ENCODE measurements around the gene KIF26B. TPM values are rescaled to one million over a fixed set of nuclear protein-coding genes. Genes with fewer than 3 reads are reported as not detected.

KIF26B gene
- total RNA-seq, 1 donor from 2014 or later: 3.4 TPM

DNA sequence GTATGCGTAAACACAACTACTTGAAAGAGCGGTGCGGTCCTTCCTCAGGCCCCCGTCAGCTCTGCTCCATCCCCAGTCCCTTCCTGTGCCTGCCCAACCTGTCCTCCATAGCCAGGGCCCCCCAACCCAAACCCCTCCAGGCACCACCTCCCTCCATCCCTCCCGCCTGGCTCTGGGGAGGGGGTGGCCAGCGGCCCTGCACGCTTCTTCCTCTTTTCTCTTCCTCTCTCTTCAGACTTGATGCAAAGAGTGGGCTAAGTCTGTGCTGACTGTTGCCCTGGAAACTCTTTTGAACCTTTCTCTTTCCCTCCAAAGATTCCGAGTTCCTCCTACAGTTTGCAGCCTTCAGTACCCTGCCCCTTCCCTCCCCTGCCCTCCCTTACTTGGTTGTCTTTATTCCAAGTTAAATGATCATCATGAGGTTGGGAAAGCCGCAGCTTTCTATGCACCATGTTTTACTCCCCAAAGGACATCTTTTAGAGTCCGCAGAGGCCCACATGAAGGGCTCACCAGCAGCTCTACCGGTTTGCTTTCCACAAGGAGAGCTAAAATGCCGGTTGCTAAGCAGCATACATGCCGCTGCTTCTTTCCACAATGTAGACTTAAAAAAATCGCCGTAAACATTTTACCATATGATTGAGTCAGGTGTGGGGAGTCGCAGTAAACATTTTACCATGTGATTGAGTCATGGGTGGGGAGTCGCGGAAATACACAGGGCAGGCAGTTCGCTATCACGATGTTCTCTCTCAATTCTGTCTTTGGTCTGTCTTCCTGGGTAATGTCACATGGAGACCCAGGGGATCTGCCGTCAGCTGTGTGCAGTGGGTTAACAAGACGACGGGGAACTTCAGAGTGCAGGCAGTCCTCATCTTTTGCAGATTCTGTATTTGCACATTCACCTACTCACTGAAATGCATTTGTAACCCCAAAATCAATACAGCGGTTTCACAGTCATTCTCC lies 525.3 kb downstream of the KIF26B start:
- TF ChIP-seq, protein P1, sequence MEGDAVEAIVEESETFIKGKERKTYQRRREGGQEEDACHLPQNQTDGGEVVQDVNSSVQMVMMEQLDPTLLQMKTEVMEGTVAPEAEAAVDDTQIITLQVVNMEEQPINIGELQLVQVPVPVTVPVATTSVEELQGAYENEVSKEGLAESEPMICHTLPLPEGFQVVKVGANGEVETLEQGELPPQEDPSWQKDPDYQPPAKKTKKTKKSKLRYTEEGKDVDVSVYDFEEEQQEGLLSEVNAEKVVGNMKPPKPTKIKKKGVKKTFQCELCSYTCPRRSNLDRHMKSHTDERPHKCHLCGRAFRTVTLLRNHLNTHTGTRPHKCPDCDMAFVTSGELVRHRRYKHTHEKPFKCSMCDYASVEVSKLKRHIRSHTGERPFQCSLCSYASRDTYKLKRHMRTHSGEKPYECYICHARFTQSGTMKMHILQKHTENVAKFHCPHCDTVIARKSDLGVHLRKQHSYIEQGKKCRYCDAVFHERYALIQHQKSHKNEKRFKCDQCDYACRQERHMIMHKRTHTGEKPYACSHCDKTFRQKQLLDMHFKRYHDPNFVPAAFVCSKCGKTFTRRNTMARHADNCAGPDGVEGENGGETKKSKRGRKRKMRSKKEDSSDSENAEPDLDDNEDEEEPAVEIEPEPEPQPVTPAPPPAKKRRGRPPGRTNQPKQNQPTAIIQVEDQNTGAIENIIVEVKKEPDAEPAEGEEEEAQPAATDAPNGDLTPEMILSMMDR (IDR thresholded peaks at IDR 0.05): no peak
- Histone ChIP-seq H3K4me3 (no peak overlapping the region), H3K27me3 (no peaks in the 10 kb centered on the region), H3K4me1 (no peaks in the 10 kb centered on the region), H3K36me3 (no peaks in the 10 kb centered on the region), H3K9me3 (no peaks in the 10 kb centered on the region), H3K27ac (no peak overlapping the region)
- intact Hi-C loops (cut with DNase I): no loop called here
- DNase-seq (no peak), ATAC-seq (no peak)

DNA sequence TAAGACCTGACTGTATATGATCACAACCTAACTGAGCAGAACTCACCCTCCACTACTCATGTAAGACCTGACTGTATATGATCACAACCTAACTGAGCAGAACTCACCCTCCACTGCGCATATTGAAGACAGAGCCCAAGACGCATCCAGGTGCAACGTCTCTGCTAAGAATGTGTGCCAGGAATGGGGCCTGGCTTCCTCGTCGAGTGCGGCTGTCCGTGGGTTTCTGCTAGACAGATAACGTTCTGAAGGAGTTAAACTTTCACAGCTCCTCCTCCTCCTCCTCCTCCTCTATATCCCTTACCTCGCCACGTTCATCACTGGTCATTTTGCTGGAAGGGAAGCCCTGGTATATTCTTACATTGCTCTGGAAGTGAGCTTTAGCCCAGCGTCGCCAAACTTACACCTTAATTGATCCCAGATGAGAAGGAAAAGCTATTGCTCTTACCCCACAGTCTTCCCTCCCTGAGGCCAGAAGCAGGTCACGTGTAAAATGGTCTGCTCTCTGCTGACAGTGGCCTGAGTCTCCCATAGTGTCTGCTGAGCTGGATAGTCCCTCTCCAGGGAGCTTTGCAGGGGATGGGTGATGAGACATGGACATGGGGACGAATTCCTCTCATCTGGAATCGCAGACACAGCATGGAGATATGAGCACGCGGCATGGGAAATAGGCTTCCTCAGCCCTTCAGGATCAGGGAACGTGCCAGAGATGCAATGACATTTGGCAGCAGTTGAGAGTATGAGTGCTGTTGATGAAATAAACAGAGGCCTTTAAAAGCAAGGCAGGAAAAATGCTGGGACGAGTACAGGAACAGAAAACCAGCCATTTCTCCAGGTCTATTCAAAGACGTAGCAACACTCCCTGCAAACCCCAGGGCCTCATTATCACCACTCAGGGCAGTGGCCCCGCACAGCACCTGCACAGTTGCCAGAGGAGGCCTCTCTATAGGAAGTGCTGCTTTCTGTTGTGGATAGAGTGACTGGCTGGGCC lies 528.1 kb downstream of the KIF26B start:
- no peaks in the 10 kb centered on the region for H3K36me3 ChIP-seq
- intact Hi-C loops (cut with DNase I): no loop called here
- H3K9me3 ChIP-seq: no peaks in the 10 kb centered on the region
- DNase-seq (no peak), ATAC-seq (no peak)
- no peaks in the 10 kb centered on the region for H3K4me1 ChIP-seq
- H3K27ac ChIP-seq: no peak overlapping the region
- TF ChIP-seq, protein P1 (IDR thresholded peaks at IDR 0.05): no peak
- no peaks in the 10 kb centered on the region for H3K27me3 ChIP-seq
- H3K4me3 ChIP-seq: no peak overlapping the region

DNA sequence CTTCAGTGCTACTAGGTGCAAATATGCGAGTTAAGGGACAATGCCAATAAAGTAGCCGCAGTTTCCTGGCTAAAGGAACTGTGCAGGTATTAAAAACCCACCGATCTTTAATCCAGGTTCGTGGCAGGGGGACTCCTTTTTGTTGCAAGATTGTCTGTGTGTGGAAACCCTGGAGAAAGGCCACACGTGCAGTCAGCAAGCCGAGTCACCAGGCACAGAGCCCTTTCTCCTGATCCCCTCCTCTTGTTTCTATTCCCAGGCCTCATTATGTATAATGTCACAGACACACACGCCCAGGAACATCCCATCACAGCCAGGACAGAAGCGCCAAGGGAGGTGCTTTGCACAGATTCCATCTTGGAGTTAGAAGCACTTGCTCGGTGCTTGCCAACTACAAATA lies 528.9 kb downstream of the KIF26B start:
- TF ChIP-seq, protein P1 (IDR thresholded peaks at IDR 0.05): no peak
- Histone ChIP-seq H3K36me3 (no peaks in the 10 kb centered on the region), H3K4me1 (no peaks in the 10 kb centered on the region), H3K9me3 (no peaks in the 10 kb centered on the region), H3K4me3 (no peak overlapping the region), H3K27ac (no peak overlapping the region), H3K27me3 (no peaks in the 10 kb centered on the region)
- DNase-seq (no peak), ATAC-seq (no peak)
- intact Hi-C loops (cut with DNase I): no loop called here

DNA sequence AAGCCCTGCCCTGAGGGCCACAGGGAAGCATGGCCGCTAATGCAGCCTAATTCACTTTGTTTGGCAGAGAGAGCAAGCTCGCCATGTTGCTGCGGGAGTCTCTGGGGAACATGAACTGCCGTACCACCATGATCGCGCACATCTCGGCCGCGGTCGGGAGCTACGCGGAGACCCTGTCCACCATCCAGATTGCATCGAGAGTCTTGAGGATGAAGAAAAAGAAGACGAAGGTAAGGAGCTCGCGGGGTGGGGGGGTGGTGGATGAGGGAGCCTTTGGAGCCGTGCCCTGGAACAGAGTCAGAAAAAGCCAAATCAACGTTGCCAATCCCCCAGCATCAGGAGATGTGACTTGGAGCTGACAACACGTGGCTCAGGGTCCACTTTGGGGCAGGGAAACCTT lies 529.4 kb downstream of the KIF26B start:
- H3K27ac ChIP-seq: no peak overlapping the region
- intact Hi-C loops (cut with DNase I): no loop called here

DNA sequence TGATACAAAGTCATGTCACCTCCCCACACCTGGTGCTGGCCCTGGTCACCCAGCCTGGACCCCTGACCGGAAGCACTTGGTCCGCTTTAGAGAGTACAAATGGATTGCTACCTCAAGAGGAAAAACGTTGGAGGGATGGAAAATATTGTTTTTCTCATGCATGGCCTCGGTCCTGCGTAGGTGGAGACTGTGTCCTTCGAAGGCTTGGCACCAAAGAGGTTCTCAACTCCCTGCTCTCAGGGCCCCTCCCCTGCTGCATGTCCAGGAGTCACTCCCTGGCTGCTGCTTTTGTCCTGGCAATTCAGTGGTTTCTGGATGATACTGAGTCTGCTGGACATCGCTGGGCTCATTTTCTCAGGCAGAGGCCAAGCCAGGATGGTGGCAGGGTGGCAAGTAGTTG lies 529.8 kb downstream of the KIF26B start:
- H3K4me3 ChIP-seq: no peak overlapping the region
- intact Hi-C loops (cut with DNase I): no loop called here
- no peaks in the 10 kb centered on the region for H3K4me1 ChIP-seq
- no peak for ATAC-seq
- no peak for DNase-seq
- no peak overlapping the region for H3K27ac ChIP-seq
- TF ChIP-seq, protein P1 (IDR thresholded peaks at IDR 0.05): no peak
- H3K36me3 ChIP-seq: no peaks in the 10 kb centered on the region
- H3K27me3 ChIP-seq: no peaks in the 10 kb centered on the region
- H3K9me3 ChIP-seq: no peaks in the 10 kb centered on the region

More for the DNA sequence above, 529.4 kb downstream of the KIF26B start:
- no peaks in the 10 kb centered on the region for H3K36me3 ChIP-seq
- ATAC-seq (no peak), DNase-seq (no peak)
- H3K9me3 ChIP-seq: no peaks in the 10 kb centered on the region
- no peak overlapping the region for H3K4me3 ChIP-seq
- H3K4me1 ChIP-seq: no peaks in the 10 kb centered on the region
- TF ChIP-seq, protein P1 (IDR thresholded peaks at IDR 0.05): no peak
- H3K27me3 ChIP-seq: no peaks in the 10 kb centered on the region

Data from upper lobe of right lung (tissue), 1 donor.